Transverse colon (tissue), 3 donors: ENCODE measurements around the gene KRT27.

ENCODE experiments used
- CTCF ChIP-seq, 5 experiments: fragments of 200-600 bp in 3 of 5; fragments of 450-650 bp in 2 of 5; sonication (generic) in 3 of 5; IDR thresholded peaks; 1 replicate in 2 of 5; 2 replicates in 3 of 5; pipeline ENCODE4 v1.5.1; 2016 to 2017; ENCODE audit warnings: antibody characterized with exemption in 5 of 5, inconsistent platforms in 3 of 5, mild to moderate bottlenecking in 2 of 5, moderate library complexity in 1 of 5
- EP300 ChIP-seq: sonication (generic); formaldehyde crosslinking; IDR thresholded peaks from one replicate; pipeline ENCODE4 v1.6.1; 2017; ENCODE audit warnings: antibody characterized with exemption, low read depth
- POLR2A ChIP-seq: fragments of 450-650 bp; IDR thresholded peaks from one replicate; pipeline ENCODE4 v1.6.1; 2016; ENCODE audit warnings: antibody characterized with exemption, mild to moderate bottlenecking, moderate library complexity

- TF ChIP-seq CTCF (IDR thresholded peaks at IDR 0.05) (no peak), POLR2A (no peak), EP300 (no peak)
Observed at GRCh38 chr17:40819528-40820125, 37.3 kb upstream of the KRT27 start.
